Measurements from ENCODE around the gene TSPAN5. TPM values are rescaled to one million over a fixed set of nuclear protein-coding genes. Genes with fewer than 3 reads are reported as not detected.

The TSPAN5 gene
- total RNA-seq, 1 experiment from 2014 or later: 41.8 TPM

GRCh38 chr4:98556451-98556850, 102.0 kb downstream of the TSPAN5 start:
- H2AFZ ChIP-seq (ENCODE audit: low read length): no peak overlapping the region
- DNase-seq (no peak), ATAC-seq (no peak)
- TF ChIP-seq EZH2phosphoT487 (IDR thresholded peaks at IDR 0.05; ENCODE audit: borderline replicate concordance, low read length) (no peak), CTCF (conservative IDR thresholded peaks at IDR 0.05; ENCODE audit: low read depth, low read length) (no peak), EZH2 (IDR thresholded peaks at IDR 0.05; ENCODE audit: low read length, unreplicated experiment) (no peak)
- no peaks in the 10 kb centered on the region for H3K36me3 ChIP-seq (ENCODE audit: low read depth, low read length)
- BruUV-seq (replicated peaks): no TSS peak
- H3K9me2 ChIP-seq (replicated peaks; ENCODE audit: low read length): no peaks in the 10 kb centered on the region
- H3K27me3 ChIP-seq (ENCODE audit: low read length): no peaks in the 10 kb centered on the region
- H3K9me3 ChIP-seq (ENCODE audit: low read length): no peaks in the 10 kb centered on the region
- CTCF ChIA-PET: no interaction called here
- no peak overlapping the region for H3K4me2 ChIP-seq (ENCODE audit: low read length)
- POLR2A ChIA-PET (ENCODE audit: unreplicated experiment): interaction anchor here (0.7 kb wide), 2 partner anchors 53 to 58 kb away, joined by 3 to 4 read pairs; no protein-coding TSS in a partner anchor
- intact Hi-C loops (cut with micrococcal nuclease): loop anchor here (1.0 to 5.0 kb wide), 2 partner anchors 34 to 70 kb away; no protein-coding TSS in a partner anchor
- H3K4me3 ChIP-seq (ENCODE audit: low read length): no peak overlapping the region
- H3K9ac ChIP-seq (ENCODE audit: low read length): peak overlapping the region; percentile 52
- H3K4me1 ChIP-seq (ENCODE audit: insufficient read depth, low read length): peaks cover 26% of the 10 kb centered on the region
- H3K79me2 ChIP-seq (ENCODE audit: low read length): peaks cover 78% of the 10 kb centered on the region
- no peaks in the 10 kb centered on the region for H4K20me1 ChIP-seq (ENCODE audit: low read length)
- H3F3A ChIP-seq (ENCODE audit: low read length, unreplicated experiment): no peaks in the 10 kb centered on the region
- peak overlapping the region; percentile 78 for H3K27ac ChIP-seq (ENCODE audit: low read length)

GRCh38 chr4:98555798-98556445, 102.5 kb downstream of the TSPAN5 start:
- no peaks in the 10 kb centered on the region for H3K9me3 ChIP-seq (ENCODE audit: low read length)
- TF ChIP-seq EZH2phosphoT487 (IDR thresholded peaks at IDR 0.05; ENCODE audit: borderline replicate concordance, low read length) (no peak), EZH2 (IDR thresholded peaks at IDR 0.05; ENCODE audit: low read length, unreplicated experiment) (no peak), CTCF (conservative IDR thresholded peaks at IDR 0.05; ENCODE audit: low read depth, low read length) (no peak)
- ChIA-PET POLR2A (ENCODE audit: unreplicated experiment) (interaction anchor here (0.6 to 0.7 kb wide), 4 partner anchors 19 to 59 kb away, joined by 3 to 4 read pairs (median 4); no protein-coding TSS in a partner anchor), CTCF (no interaction called here)
- TSS peak; percentile 28 for BruUV-seq (replicated peaks)
- H3K79me2 ChIP-seq (ENCODE audit: low read length): peaks cover 73% of the 10 kb centered on the region
- H3K9me2 ChIP-seq (replicated peaks; ENCODE audit: low read length): no peaks in the 10 kb centered on the region
- peak; percentile 46 for DNase-seq
- H3K27me3 ChIP-seq (ENCODE audit: low read length): no peaks in the 10 kb centered on the region
- peaks cover 26% of the 10 kb centered on the region for H3K4me1 ChIP-seq (ENCODE audit: insufficient read depth, low read length)
- intact Hi-C loops (cut with micrococcal nuclease): loop anchor here (1.0 to 5.0 kb wide), 2 partner anchors 34 to 70 kb away; no protein-coding TSS in a partner anchor
- no peaks in the 10 kb centered on the region for H4K20me1 ChIP-seq (ENCODE audit: low read length)
- H3K36me3 ChIP-seq (ENCODE audit: low read depth, low read length): no peaks in the 10 kb centered on the region
- H3F3A ChIP-seq (ENCODE audit: low read length, unreplicated experiment): no peaks in the 10 kb centered on the region
- H2AFZ ChIP-seq (ENCODE audit: low read length): no peak overlapping the region
- no peak overlapping the region for H3K4me3 ChIP-seq (ENCODE audit: low read length)
- H3K9ac ChIP-seq (ENCODE audit: low read length): peak overlapping the region; percentile 52
- ATAC-seq: peak; percentile 72
- no peak overlapping the region for H3K4me2 ChIP-seq (ENCODE audit: low read length)
- H3K27ac ChIP-seq (ENCODE audit: low read length): peak overlapping the region; percentile 78
